IPS DF 4.7 (cell line): ENCODE results near the gene SRGAP3.

Experiments
- DNase-seq: peaks from one replicate; pipeline ENCODE4 v3.0.0-alpha.2; 2013; ENCODE audit warnings: low spot score; ENCODE audit errors: extremely low read depth

The SRGAP3 gene

DNA sequence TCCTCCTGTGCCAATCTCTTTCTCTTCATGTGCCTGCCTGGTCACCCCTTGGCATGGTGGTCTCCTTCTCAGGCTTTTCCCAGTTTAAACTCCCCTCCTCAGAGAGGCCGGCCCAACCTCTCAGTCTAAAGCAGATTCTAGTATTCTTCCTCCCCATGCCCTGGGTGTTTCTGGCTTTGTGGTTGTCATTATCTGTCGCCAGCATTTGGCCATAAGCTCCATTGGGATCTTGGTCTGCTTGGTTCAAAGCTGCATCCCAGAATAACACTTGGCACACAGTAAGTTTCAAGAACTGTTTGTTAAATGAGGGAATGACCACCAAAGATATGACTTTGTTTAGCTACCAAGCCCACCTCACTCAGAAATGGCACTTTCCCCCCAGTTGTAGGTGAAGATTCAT, 275.0 kb downstream of the SRGAP3 start:
- no peak for DNase-seq

DNA sequence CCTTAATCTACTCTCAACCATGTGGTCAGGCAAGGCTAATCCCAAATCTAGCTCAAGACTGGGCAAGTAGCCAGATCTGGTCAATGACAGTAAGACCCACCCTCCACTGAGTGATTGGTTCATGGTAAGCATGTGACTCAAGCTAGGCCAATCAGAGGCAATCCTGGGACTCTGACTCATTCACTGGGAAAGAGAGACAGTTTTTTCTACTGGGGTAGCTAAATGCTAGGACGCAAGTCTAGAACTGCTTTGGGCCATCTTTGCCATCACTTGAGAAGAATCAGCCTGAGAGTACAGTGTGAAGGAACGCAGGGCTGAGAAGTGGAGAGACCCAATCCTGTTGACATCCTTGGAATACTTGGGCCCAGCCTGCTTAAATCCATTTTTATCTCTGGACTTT, 276.8 kb downstream of the SRGAP3 start:
- no peak for DNase-seq

DNA sequence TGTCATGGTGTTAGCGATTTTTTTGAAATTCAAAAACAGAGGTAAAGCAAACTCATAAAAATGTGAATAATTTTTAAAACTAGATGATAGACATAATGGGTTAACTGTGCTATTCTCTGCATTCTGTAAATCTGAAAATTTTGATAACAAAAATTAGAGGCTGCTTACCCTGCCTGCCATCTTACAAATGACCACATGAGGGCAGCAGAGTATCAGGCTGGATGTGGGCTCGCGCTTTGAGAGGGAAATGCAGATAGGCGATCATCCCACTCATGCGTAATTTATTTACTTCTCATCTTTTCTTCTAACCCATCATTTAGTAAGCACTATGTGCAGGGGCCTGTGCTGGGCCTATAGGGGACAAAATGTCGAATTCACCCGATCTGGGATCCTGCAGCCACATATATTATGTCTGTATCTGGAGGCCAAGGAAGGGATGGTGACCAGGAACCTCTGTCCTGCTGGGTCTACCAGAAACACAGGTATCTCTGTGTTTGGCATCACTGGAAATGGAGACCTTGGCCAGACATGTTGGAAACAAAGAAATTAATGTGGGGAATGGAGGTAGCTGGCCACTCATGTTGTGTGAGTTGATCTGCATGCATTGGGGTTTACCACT, 278.4 kb downstream of the SRGAP3 start:
- no peak for DNase-seq

DNA sequence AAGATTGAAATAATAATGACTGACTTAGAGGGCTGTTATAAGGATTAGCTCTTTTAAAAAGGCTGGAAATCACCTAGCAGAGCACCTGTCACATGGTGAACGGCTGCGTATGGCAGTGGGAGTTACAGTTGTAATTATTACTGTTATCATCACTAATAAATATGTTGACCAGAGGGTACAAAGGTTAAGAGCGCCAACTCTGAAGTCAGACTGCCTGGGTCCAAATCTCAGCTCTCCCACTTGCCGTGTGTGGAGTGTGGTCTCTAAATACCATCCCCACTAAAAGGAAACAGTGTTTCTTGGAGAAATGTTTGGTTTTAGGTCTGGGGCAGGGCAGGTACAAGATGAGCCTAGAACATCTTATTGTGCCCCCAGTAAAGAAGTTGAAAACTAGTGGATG, 280.2 kb downstream of the SRGAP3 start:
- no peak for DNase-seq

DNA sequence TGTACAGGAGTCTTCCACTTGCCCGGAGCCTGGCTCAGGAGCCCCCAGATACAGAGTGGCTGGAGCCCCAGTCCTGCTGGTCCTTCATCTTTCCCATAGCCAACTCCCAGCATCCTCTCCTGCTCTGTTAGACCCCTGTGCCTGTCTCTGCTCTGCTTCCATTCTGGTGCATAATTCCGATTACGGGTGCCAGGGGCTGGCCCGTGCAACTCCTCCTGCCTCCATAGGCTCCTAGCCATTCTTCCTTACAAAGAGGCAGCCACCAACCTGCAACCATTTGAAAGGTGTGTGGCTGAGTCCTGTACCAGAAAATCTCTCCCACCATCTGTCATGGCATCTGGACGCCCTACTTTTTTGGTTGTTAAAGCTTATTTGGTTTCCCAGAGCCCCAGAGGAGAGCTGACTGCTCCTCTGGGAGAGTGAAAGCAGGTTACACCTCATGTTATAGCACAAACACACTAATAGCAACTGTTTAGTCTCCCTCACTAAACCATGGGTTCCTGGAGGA, 281.0 kb downstream of the SRGAP3 start:
- DNase-seq: no peak

DNA sequence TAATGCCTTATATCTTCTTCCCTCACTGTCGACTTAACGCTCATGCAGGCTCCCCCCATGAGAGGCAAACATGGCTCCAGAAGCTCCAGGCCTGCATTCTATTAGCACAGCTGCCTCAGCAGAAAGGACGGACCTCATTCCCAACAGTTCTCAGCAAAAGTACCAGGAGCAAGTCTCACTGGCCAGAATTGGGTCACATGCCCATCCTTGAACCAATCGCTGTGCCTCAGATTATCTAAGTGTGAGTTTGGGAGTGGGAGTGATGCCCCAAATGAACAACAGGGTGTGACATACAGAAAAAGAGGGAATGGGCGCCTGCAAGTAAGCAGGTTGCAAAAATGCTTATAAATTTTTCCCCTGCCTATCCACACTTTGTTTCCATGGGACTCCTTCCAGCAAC, 281.9 kb downstream of the SRGAP3 start:
- DNase-seq: no peak

DNA sequence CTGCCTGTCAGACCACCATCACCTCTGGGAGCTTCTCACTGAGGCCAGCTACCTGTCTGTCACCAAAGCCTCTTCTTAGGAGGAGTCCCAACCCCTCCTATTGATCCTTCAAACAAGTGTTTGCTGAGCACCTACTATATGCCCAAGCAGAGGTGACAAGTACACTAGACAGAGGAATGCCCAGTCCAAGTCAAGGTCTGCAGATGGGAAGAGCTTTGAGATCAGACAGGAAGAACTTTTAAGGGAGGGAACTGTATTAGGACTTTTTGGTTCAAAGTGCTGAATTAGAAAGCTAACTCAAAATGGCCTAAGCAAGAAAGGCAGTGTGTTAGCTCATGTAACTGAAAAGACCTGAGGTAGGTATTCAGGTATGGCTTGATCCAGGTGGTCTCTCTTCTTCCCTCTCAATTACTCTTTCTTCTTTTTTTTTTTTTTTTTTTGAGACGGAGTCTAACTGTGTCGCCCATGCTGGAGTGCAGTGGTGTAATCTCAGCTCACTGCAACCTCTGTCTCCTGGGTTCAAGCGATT, 282.6 kb downstream of the SRGAP3 start:
- DNase-seq: no peak

DNA sequence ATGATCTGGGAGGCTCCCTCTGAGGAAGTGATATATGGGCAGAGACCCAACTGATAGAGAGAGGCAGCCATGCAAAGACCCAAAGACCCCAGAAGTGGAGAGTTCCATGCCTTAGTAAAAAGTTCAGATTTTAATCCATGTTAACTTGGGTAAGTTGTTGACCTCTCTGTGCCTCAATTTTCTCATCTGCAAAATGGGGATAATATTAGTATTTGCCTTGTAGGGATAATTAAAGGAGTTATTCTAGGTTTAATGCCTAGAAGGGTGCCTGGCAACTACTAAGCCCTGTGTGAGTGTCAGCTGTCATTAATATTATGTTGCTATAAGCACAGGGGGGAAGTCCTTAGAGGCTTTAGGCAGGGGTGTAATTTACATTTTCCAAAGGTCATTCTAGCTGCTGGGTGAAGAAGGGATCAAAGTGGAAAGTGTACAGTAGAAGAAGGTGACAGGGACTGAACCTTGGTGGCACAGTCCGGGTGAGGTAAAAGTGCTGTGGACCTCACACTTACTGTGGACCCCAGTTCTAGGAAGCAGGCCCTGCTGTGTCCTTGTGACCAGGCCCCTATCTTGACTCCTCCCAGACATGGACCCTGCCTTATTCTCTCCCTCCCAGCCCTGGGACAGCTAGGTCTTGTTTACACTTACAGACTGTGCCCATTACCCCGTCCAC, 283.2 kb downstream of the SRGAP3 start:
- DNase-seq: no peak

DNA sequence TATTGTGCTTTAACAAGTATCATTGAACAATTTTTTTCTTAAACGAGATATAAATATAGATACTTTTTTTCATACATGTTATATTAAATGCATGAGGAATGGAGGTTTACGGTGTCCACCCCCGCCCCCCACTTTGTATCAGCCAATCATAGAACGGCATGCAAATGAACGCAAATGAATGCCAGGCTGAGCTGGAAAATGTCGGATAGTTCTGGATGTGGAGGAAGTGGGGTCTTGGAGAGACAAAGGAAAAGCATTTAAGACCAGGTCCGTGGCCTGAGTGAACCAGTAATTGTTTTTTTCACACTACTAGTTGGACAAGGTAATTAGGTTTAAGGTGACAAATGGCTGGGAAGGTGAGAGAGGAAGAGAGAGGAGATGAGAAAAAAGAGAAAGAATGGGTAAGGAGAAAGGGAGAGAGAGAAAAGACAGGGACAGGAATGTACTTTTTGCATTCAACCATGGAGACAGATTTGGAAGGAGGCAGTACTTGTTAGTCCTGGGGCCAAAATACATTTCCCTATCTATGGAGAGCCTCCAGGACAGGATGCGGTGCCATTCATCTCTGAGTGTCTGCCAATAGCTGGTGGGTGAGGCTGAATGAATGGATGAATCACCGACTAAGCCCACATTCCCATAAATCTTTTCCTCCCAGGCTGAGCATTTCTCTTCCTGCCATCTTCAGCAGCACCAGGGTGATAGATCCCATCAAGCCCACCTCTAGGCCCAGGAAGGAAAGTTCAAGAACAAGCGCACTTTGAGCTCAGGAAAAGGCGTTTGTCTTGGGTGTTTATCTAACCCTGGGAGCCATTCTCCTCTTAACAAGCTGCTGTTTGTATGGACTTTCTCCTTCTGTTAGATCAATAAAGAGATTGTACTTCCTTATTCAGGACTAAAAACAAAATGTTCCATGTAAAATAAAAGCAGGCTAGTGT, 284.7 kb downstream of the SRGAP3 start:
- peak; percentile 51 for DNase-seq

DNA sequence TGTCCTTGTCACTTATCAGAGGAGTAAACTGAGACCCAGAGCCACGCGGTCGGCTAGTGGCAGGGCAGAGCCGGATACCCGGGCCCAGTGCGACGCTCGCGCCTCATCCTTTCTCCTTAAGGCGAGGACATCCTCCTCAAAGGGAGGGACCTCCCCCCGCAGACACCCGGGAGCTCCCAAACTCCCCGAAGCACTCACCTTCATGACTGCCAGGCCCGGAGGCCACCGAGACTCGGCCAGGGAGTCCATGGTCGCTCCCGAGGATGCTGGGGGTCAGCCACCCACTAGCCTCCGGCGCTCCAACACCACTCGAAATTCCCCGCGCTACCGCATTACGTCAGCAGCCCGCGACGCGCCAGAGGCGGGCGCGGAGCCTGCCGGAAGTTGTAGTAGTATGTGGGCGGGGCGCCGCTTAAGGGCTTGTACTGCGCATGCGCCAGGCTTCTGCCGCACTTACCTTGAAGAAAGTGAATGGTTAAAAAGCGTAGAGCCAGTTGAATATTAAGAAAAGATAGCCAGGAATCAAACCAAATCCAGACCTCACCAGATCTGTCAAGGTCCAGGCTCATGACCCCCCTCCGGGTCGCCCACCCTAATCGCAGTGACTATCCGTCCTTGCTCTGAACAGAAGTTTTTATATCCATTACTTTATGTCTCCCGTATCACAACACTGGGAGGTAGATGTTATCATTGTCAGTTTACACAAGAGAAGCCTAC, 286.2 kb downstream of the SRGAP3 start, which contains the start of gene RAD18:
Gene RAD18, minus strand, starts transcription at position 336 of the 717 bp plus-strand sequence. Its CDS starts 87 bp downstream, at position 249.
- peak; percentile 30 for DNase-seq

DNA sequence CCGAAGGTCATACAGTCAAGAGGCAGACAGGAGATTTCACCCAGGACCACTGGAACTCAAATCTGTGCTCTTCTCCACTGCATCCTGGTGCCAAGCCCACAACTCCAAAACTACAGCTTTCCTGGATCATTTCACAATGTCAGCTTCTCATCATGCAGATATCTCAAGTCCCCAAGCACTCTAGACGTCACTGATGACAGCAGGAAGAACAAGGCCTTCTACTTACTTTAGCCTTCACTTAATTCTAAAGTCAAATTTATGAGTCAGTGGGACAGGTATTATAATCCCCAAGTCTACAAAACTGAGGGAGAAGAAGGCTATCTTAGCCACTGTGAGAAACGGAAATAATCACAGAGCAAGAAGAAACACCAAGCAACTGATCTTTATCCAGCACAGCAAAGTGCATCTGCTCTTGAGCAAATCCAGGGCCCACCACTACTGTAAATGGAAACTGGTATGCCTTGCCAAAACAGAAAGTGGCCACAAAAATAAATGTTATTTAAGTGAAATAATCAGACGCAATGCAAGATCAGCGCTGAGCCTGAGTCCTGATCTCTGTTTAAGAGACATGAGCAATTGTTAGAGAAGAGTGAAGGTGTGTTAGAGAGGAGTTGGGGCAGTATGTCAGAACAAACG, 287.1 kb downstream of the SRGAP3 start:
- no peak for DNase-seq

DNA sequence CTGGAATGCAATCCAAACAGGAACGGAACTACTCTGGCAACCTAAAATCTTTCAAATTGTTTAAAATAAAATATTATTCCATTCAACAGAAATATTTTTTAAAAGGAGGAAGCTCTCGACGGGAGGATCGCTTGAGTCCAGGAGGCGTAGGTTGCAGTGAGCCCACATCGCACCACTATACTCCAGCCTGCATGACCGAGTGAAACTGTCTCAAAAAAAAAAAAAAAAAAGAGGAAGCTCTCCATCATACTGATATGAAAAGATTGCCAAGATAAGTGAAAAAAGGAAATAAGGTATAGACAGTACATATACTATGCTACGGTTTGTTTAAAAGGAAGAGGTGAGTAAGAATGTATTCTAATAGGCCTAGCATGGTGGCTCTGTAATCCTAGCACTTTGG, 289.8 kb downstream of the SRGAP3 start:
- DNase-seq: no peak

DNA sequence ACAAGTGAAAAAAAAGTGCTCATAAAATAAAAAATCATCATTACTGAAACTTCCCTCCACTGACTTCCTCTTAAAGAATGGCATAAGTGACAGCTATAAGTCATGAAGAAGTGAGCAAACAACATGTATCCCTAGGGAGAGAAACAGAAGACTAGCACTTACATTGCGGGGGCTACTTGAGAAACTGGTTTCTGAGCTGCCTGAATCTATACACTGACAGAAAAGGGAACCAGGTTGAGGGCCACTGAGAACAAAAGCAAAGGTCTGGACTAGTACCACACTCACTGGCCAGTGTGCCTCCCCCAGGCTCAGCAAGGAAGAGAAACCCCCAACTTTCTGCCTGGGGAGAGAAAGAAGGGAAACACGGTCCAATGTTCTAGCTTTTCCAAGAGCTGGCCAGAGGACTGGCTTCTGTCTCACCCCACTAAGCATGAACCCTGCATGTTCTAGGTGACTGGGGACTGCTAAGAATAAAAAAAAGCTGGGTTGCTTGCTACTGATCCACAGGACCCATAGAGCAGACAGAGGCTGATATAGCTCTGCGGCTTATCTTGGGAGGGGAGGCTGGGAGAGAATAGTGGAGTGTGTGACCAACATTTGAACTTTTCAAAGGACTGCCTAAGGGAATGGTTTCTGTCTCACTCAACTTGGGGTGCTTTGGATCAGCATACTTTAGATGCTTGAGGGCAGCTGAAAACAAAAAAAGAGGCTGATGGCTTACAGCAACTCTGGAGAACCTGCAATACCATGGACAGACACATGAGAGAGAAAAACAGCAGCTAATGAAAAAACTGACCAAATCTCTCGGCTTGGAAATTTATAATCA, 294.3 kb downstream of the SRGAP3 start:
- no peak for DNase-seq

DNA sequence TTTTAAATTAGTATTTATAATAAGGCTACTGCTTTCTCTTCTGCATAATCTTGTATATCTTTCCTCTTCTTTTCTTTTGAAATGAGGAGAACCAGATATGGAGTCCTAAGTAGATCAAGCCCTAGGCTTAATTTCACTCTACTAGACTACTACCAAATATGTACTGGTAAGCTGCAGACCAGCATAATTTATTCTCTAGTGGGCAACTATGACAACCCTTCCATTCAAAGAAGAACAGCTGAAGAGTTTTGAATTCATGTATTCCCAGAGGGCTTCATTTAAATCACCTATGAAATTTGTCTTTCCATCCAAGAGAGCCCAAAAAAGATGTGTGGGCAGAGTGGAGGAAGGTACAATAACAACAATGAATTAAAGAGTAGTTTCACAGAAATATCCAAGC, 296.1 kb downstream of the SRGAP3 start:
- DNase-seq: no peak

DNA sequence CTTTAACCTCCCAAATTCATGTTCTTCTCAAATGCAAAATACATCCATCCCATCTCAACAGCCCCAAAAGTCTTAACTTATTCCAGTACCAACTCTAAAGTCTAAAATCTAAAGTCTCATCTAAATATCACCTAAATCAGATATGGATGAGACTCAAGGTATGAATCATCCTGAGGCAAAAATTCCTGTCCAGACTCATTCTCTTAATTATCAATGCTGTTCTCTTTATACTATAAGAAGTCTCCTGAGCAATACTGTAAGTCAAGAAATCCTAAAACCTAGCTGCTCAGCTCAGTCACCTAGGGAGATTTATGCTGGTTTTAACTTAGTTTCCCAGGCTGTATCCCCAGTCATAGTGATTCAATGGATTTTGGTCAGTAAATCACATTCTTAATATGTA, 297.3 kb downstream of the SRGAP3 start:
- DNase-seq: no peak

DNA sequence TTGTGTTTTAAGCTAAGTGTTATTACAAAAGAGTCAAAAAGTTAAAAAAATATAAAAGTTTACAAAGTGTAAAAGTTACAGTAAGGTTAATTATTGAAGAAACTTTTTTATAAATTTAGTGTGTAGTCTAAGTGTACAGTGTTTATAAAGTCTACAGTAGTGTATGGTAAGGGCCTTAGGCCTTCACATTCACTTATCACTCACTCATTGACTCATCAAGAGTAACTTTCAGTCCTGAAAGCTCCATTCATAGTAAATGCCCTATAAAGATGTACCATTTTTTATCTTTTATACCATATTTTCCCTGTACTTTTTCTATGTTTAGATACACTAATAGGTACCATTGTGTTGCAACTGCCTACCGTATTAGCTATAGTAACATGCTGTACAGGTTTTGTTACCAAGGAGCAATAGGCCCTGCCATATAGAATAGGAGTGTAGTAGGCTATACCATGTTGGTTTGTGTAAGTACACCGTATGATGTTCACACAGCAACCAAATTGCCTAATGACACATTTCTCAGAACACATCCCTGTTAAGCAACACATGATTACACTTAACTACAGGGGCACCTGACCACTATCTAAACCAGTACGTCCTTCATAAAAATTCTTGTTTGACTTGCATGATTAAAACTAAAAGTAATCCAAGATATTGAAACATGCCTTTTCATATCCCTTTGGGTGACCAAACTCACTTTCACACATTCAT, 303.4 kb downstream of the SRGAP3 start:
- DNase-seq: no peak

DNA sequence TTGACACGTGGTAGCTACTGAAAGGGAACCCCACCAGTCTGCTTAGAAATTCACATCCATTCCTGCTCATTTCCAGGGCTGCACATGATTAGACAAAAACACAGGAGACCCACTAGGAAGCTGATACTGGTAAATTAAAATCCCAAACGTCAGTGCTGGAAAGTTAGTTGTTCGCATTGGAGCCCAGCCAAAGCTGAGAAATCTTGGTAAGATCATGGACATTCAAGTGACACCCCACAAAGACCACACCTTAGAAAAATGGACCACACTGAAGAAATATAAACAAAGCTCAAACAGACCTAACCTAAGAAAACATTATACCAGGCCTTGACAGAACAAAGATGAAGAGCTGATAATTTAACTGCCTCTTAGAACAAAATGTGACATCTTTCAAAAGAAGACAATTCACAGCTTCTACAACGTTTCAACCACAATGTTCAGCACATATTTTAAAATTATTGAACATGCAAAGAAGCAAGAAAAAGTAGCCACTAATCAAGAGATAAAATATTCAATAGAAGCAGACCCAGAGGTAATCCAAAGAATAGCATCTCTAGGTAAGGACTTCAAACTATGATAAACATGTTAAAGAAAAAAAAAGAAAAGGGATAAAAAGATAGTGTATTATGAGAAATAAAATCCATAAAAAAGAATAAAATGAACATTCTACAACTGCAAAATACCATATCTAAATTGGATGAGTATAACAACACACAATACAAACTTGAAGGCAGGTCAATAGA, 306.5 kb downstream of the SRGAP3 start:
- DNase-seq: no peak

DNA sequence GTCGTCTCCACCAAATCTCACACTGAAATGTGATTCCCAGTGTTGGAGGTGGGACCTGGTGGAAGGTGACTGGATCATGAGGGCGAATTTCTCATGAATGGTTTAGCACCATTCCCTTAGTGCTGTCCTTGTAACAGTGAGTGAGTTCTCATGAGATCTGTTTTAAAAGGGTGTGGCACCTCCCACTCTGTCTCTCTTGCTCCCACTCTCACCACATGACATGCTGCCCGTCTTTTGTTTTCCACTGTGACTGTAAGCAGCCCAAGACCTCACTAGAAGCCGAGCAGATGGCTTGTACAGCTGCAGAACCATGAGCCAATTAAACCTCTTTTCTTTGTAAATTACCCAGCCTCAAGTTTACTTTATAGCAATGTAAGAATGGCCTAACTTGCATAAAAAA, 307.3 kb downstream of the SRGAP3 start:
- DNase-seq: no peak
